ENCODE data around the gene SH3D19. TPM values are rescaled to one million over a fixed set of nuclear protein-coding genes. Genes with fewer than 3 reads are reported as not detected.
A peak's percentile ranks its signal among the peaks of the same experiment; 100 is the strongest.

SH3D19 gene
- total RNA-seq, 1 donor: 46.6 TPM

- no peak overlapping the region for H3K4me3 ChIP-seq (ENCODE audit: low read depth, low read length)
- TF ChIP-seq, protein P1, sequence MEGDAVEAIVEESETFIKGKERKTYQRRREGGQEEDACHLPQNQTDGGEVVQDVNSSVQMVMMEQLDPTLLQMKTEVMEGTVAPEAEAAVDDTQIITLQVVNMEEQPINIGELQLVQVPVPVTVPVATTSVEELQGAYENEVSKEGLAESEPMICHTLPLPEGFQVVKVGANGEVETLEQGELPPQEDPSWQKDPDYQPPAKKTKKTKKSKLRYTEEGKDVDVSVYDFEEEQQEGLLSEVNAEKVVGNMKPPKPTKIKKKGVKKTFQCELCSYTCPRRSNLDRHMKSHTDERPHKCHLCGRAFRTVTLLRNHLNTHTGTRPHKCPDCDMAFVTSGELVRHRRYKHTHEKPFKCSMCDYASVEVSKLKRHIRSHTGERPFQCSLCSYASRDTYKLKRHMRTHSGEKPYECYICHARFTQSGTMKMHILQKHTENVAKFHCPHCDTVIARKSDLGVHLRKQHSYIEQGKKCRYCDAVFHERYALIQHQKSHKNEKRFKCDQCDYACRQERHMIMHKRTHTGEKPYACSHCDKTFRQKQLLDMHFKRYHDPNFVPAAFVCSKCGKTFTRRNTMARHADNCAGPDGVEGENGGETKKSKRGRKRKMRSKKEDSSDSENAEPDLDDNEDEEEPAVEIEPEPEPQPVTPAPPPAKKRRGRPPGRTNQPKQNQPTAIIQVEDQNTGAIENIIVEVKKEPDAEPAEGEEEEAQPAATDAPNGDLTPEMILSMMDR (IDR thresholded peaks at IDR 0.05; ENCODE audit: insufficient read depth, low read depth, low read length): no peak
- DNase-seq (ENCODE audit: low read depth): no peak
These were observed 21.2 kb downstream of the SH3D19 start for GRCh38 chr4:151304226-151304625.

DNA sequence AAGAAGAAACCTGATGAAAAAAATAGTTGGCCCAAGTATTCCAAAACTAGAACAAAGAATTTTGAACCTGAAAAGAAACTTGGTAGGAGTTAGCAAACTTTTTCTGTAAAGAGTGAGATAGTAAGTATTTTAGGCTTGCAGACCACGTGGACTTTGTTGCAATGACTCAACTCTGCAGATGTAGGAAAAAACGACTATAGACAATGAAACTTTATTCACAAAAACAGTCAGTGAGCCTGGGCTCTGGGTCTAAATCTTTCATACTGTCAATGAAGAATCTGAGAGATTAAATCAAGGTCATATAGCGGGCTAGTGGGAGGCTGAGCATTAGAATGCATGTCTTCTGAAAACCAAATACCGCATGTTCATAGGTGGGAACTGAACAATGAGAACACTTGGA, 23.0 kb downstream of the SH3D19 start:
- peak; percentile 31 for DNase-seq (ENCODE audit: low read depth)
- H3K4me3 ChIP-seq (ENCODE audit: low read depth, low read length): no peak overlapping the region
- TF ChIP-seq, protein P1 (IDR thresholded peaks at IDR 0.05; ENCODE audit: insufficient read depth, low read depth, low read length): no peak

DNA sequence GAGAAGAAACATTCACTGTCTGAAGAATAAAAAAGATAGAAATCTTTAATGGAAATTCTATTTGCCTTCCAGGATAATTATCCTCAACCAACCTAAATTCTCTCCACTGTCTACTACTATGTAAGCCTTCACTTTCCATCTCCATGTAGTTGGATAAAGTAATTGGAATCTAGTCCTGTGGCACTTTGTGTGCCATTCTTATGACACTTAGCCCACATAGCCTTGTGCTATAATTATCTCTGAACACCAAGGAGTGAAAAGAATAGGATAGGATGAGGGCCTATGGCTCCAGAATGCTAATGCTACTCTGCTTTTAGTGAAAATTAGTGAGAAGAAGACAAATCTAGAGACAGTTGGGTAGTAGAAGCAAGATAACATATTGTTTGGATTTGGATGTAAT, 28.2 kb downstream of the SH3D19 start:
- DNase-seq (ENCODE audit: low read depth): no peak
- H3K4me3 ChIP-seq (ENCODE audit: low read depth, low read length): no peak overlapping the region
- TF ChIP-seq, protein P1 (IDR thresholded peaks at IDR 0.05; ENCODE audit: insufficient read depth, low read depth, low read length): no peak

DNA sequence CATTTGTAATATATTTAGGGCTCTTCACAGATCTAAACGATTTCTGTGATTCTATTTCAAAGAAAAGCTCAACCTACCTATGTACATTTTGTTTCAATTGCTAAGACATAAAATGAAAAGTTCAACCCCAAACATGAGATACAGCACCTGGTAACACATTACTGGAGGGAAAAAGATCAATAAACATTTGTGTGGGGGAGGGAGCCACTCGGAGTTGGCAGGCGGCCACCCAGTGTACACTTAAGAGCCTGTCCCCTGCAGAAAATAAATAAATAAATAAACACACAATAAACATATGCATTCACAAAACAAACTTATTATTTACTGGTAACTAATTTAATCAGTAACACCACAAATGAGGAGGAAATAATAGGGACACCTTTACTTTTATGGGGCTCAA, 29.2 kb downstream of the SH3D19 start:
- DNase-seq (ENCODE audit: low read depth): no peak
- no peak overlapping the region for H3K4me3 ChIP-seq (ENCODE audit: low read depth, low read length)
- TF ChIP-seq, protein P1 (IDR thresholded peaks at IDR 0.05; ENCODE audit: insufficient read depth, low read depth, low read length): no peak

DNA sequence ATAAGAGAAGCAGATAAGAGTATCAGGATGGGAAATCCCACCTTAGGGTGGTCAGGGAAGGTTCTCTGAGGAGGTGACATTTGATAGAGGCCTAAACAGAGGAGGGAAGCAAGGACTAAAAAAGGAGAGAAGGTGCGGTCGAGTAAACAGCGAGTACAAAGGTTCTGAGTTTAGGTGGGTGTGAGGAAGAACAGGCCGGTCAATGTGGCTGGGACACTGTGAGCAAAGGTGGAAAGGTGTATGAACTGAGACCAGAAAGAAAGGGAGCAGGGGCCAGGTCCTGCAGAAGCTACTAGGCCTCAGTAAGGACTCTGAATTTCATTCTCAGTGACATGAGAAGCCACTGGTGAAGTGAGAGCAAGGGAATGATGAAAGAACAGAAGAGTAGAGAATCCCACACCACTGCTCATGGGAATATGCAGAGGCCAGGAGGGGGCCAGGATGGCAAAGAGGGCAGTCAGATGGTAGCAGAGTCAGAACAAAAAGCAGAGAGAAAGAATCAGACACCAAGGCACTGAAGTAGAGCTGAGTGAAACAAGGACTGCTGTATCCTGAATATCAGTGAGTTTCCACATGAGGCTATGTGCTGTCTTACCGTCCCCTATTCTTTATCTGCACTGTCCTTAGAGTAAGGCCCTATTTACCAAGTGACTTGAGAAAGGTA, 30.4 kb downstream of the SH3D19 start:
- TF ChIP-seq, protein P1 (IDR thresholded peaks at IDR 0.05; ENCODE audit: insufficient read depth, low read depth, low read length): no peak
- DNase-seq (ENCODE audit: low read depth): no peak
- no peak overlapping the region for H3K4me3 ChIP-seq (ENCODE audit: low read depth, low read length)

DNA sequence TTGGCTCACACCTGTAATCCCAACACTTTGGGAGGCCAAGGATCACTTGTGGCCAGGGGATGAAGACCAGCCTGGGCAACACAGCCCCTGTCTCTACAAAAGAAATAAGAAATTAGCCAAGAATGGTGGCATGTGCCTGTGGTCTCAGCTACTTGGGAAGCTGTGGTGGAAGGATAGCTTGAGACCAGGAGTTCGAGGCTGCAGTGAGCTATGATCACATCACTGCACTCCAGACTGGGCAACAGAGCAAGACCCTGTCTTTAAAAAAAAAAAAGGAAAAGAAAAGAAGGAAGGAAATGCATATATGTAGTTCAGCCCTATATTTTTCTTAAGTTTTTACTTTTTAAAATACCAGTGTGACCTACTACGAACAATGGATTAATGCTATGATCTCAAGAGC, 33.4 kb downstream of the SH3D19 start:
- DNase-seq (ENCODE audit: low read depth): no peak
- TF ChIP-seq, protein P1 (IDR thresholded peaks at IDR 0.05; ENCODE audit: insufficient read depth, low read depth, low read length): no peak
- no peak overlapping the region for H3K4me3 ChIP-seq (ENCODE audit: low read depth, low read length)

GRCh38 chr4:151291485-151291884, 33.9 kb downstream of the SH3D19 start:
- H3K4me3 ChIP-seq (ENCODE audit: low read depth, low read length): no peak overlapping the region
- TF ChIP-seq, protein P1 (IDR thresholded peaks at IDR 0.05; ENCODE audit: insufficient read depth, low read depth, low read length): no peak
- DNase-seq (ENCODE audit: low read depth): peak; percentile 17

Measured in fibroblast of villous mesenchyme (primary cell).